Testis (tissue), 2 donors: Measurements from ENCODE around the gene VWA8.

Source experiments
- CTCF ChIP-seq, 3 experiments: fragments of 450-650 bp in 2 of 3; fragments of 200-600 bp in 1 of 3; sonication (generic) in 1 of 3; IDR thresholded peaks; one replicate each; pipeline ENCODE4 v1.5.1; 2016 to 2019; ENCODE audit warnings: antibody characterized with exemption in 3 of 3, mild to moderate bottlenecking in 2 of 3, moderate library complexity in 1 of 3
- POLR2A ChIP-seq: fragments of 450-650 bp; IDR thresholded peaks from one replicate; pipeline ENCODE4 v1.6.1; 2017; ENCODE audit warnings: antibody characterized with exemption, mild to moderate bottlenecking, moderate library complexity

GRCh38 chr13:41833201-41833600, 127.7 kb downstream of the VWA8 start:
- TF ChIP-seq CTCF (IDR thresholded peaks at IDR 0.05) = no peak
- TF ChIP-seq POLR2A = no peak
